NCI-H526 treated with DMSO at 0.1 percent for 48 hours (cell line): Measurements from ENCODE around the gene RASA1.
"Not testable (repeated sequence)": the region's sequence is repeated elsewhere in the genome, so short reads cannot be mapped to it uniquely, and the experiment has no call there.

ENCODE experiments used
- DNase-seq: peaks from one replicate; lab custom pipeline; 2025; lab: John Stamatoyannopoulos, UW

The RASA1 gene

DNA sequence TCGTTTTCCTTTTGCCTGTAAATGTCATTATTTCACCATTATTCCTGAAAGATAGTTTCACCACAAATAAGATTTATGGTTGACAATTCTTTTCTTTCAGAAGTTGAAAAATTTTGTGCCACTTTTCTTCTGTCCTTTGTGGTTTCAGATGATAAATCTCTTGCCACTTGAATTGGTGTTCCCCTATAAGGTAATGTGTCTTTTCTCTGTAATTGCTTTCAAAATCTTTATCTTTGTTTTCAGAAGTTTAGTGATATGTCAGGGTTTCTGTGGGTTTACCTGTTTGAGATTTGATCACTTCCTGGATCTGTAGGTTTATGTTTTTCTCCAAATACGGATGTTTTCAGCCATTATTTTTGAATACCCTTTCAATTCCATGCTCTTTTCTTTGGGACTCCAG, 14.6 kb downstream of the RASA1 start:
- DNase-seq, result no peak

DNA sequence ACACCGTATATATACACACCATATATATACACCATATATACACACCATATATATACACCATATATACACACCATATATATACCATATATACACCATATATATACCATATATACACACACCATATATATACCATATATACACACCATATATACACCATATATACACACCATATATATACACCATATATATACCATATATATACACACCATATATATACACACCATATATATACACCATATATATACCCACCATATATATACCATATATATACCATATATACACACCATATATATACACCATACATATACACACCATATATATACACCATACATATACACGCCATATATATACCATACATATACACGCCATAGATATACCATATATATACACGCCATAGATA, 19.6 kb downstream of the RASA1 start:
- not testable (repeated sequence) for DNase-seq

DNA sequence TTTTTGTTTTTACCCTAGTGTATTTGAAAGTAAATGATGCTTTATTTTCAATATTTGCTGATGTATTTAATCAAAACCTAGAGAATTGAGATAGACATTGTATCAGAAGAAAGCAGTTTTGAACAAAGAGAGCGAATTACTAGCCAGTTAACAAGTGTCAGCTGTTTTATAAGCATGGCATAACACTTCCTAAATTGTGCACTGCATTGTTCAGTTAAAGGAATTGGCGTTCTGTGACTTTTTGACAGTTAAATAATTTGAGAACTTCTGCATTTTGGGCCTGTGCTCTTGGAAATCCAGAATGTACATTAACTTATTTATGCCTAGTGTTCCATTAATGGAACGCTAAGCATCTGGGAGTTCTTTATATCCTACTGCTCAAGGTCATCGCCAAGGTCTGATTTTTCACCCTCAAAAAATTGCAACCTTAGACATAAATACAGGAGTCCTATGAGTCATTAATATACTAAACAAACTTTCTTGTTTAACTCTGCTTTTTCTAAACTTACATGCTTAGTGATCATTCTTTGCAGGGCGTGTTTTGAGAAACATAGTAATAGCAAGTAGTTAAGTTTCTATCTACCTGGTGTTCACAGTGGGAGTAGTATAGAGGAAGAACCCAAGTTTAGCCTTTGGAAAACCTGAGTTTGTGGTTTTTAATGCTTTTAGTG, 31.1 kb downstream of the RASA1 start:
- DNase-seq, result no peak

DNA sequence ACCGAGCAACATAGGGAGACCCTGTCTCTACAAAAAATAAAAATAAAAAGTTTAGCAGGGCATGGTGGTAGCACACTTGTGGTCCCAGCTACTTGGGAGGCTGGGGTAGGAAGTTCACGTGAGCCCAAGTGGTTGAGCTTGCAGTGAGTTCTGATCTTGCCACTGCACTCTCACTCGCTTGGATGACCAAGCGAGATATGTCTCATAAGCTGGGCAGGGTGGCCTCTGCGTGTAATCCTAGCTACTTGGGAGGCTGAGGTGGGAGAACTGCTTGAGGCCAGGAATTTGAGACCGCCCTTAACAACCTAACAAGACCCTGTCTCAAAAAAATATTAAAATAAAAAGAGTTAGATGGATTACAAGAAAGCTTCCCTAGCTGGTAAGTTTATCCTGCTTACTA, 32.5 kb downstream of the RASA1 start:
- no peak for DNase-seq

DNA sequence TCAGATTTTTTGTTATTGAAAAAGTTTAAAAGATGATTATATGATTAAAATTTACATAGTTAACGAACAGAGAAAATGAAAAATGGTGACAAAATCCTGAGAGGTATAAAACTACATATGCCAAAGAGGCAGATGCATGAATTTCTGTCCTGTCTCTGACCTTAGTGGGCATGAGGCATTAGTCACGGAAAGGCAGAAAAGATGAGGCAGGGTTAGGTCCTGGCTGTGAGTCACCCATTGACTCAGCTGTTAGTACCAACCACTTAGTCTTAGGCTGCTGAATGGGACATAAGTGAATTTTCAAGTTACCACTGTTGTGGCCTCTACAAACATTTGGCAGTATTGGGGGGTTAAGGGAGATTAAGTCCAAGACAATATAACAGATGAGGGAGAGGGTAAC, 33.1 kb downstream of the RASA1 start:
- no peak for DNase-seq

DNA sequence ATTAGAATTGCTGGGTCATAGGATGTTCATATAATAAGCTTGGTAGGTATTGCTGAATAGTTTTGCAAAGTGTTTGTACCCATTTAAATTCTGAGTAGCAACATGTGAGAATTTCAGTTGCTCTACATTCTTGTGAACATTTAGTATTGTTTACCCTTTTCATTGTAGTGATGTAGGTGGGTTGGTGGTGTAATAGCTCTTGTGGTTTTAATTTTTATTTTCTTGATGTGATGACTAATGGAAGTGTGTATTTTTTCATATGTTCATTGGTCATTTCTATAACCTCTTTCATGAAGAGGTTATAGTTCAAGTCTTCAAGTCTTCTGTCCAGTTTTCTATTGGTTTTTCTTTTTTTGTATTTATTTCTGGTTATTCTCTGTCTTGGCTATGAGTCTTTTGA, 34.4 kb downstream of the RASA1 start:
- DNase-seq, result no peak

DNA sequence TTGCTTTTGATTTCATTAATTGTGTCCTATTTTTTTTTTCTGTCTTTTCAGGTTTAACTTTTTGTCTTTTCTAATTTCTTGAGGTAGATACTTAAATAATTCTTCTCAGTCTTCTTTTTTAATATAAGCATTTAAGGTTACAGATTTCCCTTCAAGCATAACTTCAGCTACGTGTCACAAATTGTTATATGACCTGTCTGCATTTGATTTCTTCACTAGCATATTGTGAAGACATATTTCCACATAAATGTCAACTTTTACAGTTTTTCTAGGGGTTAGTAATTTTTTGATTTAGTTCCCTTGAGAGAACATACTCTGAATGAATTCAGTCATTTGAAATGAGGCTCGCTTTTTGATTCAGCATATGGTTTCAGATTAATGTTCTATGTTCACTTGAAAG, 35.6 kb downstream of the RASA1 start:
- DNase-seq, result no peak

DNA sequence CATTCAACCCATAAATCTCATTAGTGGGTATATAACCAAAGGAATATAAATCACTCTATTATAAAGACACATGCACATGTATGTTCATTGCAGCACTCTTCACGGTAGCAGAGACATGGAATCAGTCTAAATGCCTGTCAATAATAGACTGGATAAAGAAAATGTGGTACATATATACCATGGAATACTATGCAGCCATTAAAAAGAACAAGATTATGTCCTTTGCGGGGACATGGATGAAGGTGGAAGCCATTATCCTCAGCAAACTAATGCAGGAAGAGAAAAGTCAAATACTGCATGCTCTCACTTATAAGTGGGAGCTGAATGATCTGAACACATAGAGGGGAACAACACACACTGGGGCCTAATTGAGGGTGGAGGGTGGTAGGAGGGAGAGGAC, 38.4 kb downstream of the RASA1 start:
- DNase-seq, result not testable (repeated sequence)

DNA sequence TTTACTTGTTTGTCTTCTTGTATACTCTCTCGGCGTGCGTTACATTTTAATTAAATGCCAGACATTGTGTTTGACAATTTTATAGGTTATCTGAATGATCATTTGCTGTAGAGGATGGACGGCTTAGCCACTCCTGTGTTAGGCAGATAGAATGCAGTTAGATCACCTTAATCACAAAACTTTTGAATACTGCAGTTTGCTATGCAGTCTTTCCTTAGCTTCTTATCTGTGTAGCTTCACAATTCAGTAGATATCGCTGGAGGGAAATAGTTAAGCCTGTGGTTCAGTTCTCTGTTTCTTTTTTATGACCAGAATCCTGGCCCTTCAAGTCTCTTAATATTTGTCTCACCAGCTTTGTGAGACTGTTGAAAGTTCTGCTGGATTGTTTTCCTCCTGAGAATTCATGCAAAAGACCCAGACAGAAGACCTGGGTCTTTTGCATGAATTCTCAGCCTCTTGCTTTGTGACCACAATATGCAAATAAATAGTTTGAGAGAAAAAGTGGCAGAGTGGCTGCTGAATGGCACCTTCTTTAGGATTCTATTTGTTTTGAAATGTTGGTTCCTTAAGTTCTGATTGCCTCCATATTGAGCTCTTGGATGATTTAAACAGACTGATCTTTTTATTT, 40.2 kb downstream of the RASA1 start:
- DNase-seq, result peak; percentile 89

DNA sequence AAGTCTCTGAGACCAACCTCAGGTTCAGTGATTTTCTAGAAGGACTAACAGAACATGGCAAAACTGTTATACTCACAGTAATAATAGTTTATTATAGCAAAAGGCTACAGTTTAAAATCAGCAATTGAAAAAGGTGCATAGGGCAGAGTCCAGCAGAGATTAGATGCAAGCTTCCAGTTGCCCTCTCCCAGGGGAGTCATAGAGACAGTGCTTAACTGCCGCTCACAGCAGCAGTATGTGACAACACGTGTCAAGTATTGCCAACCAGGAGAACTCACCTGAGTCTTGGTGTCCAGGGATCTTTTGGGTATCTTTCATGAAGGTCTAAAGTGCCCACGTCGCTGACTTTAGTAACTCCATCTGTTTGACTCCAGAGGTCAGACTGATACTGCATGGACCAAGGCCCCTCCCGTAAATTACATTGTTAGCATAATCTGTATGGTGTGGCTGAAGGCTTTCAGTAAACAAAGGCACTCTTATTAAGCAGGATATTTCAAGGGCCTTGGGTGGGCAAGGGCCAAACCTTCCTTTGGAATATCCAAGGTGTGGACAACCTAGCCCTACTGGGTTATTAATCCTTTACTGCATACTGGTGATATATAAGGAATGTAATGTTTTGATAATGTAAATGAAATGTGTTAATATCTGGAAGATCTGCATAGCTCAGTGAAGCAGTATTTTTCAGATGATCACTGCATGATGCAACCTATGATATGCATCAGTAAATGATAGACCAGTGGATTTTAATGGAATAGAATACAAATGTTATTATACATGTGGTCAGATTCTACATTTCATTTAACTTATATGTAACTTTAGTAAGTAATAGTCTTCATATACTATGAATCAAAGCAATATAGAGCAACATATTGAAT, 44.0 kb downstream of the RASA1 start:
- DNase-seq, result peak; percentile 50

DNA sequence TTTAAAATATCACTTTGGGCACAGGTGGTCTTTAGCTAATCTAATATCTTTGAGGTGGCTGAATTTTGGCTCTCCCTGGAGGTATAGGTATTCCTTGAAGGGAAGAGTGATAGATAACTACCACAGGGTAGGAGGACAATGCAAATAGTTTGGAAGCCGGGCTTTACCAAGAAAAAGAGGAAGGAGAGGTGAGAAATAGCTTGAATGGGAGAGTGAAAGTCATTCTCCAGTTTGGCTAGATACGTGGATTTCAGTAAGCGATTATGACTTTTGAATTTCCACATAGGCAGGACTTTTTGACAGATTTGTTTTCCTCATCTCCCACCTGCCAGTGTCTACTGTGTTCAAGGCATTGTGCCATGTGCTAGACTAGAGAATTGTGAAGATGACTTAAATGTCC, 45.5 kb downstream of the RASA1 start:
- DNase-seq, result no peak

DNA sequence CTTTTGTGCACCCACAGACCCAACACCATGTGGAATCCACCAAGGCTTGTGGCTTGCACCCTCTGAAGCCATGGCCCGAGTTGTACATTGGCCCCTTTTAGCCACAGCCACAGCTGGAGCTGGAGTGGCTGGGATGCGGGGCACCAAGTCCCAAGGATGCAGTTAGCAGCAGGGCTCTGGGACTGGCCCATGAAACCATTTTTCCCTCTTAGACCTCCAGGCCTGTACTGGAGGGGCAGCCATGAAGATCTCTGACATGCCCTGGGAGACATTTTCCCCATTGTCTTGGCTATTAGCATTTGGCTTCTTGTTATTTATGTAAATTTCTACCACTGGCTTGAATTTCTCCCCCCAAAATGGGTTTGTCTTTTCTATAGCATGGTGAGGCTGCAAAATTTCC, 51.8 kb downstream of the RASA1 start:
- no peak for DNase-seq

DNA sequence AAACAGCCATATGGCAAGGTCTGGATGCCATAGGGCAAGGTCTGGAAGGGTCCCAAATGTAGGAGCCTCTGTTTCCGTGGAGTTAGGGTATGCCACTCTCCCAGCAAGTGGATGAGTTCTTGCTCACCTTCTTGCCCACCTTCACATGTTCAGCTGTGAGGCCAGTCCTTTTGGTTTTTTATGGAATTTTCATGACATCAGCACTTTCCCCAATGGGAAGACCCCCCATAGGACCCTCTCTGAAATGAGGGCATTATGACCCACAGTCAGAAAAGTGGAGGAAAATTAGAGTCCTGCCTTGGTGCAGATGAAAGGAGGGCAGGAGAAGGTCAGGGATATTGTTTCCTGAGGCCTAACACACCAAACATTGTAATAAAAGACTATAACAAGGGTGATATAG, 53.9 kb downstream of the RASA1 start:
- no peak for DNase-seq

DNA sequence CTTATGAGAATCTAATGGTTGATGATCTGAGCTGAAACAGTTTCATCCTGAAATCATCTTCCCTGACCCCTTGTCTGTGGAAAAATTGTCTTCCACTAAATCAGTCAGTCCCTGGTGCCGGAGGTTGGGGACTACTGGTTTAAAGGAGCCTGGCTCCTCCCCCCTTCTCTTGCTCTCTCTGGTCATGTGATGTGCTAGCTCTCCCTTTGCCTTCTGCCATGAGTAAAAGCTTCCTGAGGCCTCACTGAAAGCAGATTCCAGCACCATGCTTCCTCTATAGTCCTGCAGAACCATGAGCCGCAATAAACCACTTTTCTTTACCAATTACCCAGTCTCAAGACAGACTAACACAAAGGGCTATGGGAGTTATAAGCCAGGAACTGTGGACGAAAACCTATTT, 54.7 kb downstream of the RASA1 start:
- DNase-seq, result no peak

DNA sequence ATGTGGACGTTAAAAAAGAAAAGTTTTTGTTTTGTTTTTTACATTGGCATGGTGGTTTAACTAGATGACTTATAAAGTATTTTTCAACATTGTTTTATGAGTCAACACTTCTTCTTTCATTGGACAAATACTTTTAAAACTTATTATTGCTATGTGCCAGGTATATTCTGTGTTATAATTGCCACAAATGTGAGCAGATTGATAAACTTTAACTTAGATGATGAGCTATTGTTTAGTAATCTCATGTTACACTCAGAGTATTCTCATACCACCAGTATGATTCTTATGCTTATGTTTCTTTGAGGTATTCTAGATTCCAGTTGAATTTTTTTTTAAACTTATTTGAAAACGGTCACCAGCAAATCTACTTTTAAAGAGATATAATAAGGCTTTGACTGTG, 60.3 kb downstream of the RASA1 start:
- DNase-seq, result no peak

DNA sequence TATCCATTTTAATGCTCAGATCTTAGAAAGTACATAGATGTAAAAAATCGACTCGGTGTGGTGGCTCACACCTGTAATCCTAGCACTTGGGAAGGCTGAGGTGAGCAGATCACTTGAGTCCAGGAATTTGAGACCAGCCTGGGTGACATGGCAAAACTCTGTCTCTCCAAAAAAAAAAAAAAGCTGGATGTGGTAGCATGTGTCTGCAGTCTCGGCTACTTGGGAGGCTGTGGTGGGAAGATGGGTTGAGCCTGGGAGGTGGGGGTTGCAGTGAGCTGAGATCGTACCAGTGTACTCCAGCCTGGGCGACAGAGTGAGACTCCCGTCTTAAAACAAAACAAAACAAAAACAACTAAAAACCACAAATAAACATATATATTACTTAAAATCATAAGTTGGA, 61.4 kb downstream of the RASA1 start:
- DNase-seq, result no peak

DNA sequence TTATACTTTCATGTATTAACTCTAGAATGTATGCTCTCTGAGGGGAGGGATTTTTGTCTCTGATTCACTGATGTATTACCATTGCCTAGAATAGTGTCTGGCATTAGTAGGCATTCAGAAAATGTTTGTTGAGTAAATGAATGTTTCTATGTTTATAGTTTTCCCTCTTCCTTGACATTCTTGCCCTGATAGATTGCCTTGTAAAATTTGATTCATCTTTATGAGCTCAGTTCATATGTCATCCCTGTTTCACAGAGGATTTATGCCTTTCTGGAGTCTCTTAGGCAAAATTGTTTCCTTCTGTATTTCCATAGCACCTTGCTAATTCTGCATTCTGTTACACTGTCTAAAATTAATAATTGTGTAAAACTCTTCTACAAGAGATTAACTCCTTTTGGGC, 72.3 kb downstream of the RASA1 start:
- DNase-seq, result no peak

DNA sequence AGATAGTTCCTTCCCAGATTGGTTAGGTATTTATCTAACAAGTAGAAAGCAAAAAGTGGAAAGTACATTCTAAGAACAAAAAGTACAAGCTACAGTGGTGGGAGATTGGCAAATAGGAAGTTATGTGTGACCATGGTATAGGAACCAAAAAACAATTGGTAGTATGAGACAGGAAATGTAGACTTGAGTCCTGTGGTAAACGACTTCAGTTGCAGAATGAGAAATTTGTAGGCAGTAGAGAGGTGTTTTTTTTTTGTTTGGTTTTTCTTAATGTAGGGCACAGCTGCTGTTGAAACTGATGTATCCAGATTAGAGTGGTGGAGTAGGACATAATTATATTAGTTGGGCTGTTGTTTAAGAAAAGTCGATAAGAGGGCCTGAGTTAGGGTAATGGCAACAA, 73.0 kb downstream of the RASA1 start:
- no peak for DNase-seq

DNA sequence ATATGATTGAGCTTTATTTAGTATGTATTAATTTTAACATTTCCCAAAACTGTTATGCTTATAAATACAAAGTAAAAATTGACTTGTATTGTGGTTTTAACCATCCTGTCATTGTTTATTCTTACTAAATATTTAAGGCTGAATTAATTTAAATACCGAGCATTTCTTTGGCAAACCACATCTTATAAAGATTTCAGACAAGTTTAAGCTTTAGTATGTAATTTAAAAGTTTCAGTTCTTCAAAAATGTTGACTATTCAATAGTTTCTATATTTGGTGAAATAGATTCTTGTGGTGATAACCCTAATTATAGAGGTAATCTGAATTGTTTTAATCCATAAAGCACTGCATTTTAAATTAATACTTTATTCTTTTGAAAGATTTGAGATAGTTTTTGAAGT, 79.6 kb downstream of the RASA1 start:
- DNase-seq, result no peak

DNA sequence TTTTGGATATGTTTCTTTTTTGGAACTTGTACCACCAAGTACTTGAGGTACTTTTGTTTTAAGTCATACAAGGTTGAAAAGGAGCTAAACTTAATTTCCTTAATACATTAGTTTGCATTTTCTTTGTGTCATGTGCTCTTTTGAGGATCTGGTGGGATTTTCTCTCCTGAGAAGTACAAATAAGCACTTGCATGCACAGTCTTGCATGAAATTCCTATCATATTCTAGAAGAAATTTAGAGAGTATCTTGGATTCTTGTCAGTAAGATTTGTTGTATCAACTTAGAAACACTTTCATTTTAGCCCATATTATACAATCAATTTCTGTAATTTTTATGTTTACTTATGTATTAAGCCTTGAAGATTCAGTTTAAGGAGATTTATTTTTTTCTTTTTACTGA, 80.2 kb downstream of the RASA1 start:
- DNase-seq, result no peak

DNA sequence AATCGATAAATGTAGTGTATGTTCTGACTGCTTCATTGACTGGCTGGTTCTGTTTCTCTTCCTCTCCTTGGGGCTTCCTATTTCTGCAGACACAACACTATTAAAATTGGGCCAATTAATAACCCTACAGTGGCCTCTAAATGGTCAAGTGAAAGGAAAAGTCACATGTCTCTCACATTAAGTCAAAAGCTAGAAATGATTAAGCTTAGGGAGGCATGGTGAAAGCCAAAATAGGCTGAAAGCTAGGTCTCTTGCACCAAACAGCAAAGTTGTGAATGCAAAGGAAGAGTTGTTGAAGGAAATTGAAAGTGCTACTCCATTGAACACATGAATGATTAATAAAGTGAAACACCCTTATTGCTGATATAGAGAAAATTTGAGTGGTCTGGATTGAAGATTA, 86.8 kb downstream of the RASA1 start:
- no peak for DNase-seq

DNA sequence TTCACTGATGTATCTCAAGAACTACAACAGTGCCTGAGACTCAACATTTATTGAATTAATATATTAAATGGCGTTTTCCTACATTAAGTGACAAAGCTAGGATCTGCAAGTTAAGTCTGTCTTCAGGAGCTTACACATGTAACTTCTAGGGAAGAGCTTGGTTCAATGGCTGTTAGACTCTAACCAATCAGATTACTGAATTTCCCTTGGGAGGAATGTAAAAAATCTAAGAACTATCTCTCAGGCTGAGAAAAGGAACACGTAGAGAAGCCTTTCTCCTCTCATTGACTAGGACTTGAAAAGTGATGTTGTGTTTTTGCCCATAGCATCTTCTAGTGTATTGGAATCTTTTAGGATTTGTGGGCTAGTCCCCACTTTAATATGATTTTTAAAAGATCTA, 91.4 kb downstream of the RASA1 start:
- DNase-seq, result no peak

DNA sequence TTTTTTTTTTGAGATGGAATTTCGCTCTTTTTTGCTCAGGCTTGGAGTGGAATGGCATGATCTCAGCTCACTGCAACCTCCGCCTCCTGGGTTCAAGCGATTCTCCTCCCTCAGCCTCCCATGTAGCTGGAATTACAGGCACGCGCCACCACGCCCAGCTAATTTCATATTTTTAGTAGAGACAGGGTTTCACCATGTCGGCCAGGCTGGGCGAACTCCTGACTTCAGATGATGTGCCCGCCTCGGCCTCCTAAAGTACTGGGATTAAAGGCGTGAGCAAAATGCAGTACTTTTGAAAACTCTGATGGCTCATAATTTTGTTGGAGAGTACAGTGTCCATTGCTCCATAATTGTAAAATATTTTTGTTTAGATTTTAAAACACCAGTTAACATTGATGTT, 92.4 kb downstream of the RASA1 start:
- no peak for DNase-seq
